PC-9 (cell line): ENCODE measurements around the gene PIK3R2. TPM values are rescaled to one million over a fixed set of nuclear protein-coding genes. Genes with fewer than 3 reads are reported as not detected.
A peak's percentile ranks its signal among the peaks of the same experiment; 100 is the strongest.

Experiments
- BruUV-seq: library from RNA; stranded (reverse); fragments of 400-500 nt; replicated peaks from 2 replicates; lab custom pipeline; 2021; lab: Mats Ljungman, UMichigan
- CTCF ChIA-PET: fragments of 300-600 bp; sonication (Branson Sonifier 250); formaldehyde crosslinking; loops from one replicate; lab custom pipeline; 2022; ENCODE audit warnings: antibody characterized with exemption; lab: Charles Lee
- POLR2A ChIA-PET: fragments of 300-600 bp; sonication (Branson Sonifier 250); formaldehyde crosslinking; loops from one replicate; lab custom pipeline; 2022; ENCODE audit warnings: antibody characterized with exemption; ENCODE audit not compliant: unreplicated experiment; lab: Charles Lee
- DNase-seq, 2 experiments: peaks; one replicate each; pipeline versions ENCODE4 v3.0.0 to v3.0.0-alpha.2; 2015 to 2022; ENCODE audit warnings: mixed read lengths in 1 of 2
- H2AFZ ChIP-seq: fragments of 200-600 bp; sonication (generic); 2 replicates; pipeline ENCODE4 v1.8.1; 2017; ENCODE audit warnings: antibody characterized with exemption
- H3F3A ChIP-seq: fragments of 200-600 bp; sonication (generic); 2 replicates; pipeline ENCODE4 v1.8.1; 2017; ENCODE audit warnings: antibody characterized with exemption, mild to moderate bottlenecking, low read depth; ENCODE audit not compliant: insufficient read depth
- H3K27ac ChIP-seq: fragments of 200-600 bp; sonication (generic); 2 replicates; pipeline ENCODE4 v1.6.1; 2016; ENCODE audit warnings: mixed run types
- H3K27me3 ChIP-seq: fragments of 200-600 bp; sonication (generic); 2 replicates; pipeline ENCODE4 v1.6.1; 2016; ENCODE audit warnings: low read depth, mixed run types; ENCODE audit not compliant: insufficient read depth
- H3K36me3 ChIP-seq: fragments of 200-600 bp; sonication (generic); 2 replicates; pipeline ENCODE4 v1.6.1; 2016; ENCODE audit warnings: low read depth, mixed run types
- H3K4me1 ChIP-seq: fragments of 200-600 bp; sonication (generic); replicated peaks from 2 replicates; pipeline ENCODE4 v1.6.1; 2016; ENCODE audit warnings: mixed run types; ENCODE audit not compliant: insufficient read depth
- H3K4me2 ChIP-seq: fragments of 200-600 bp; sonication (generic); 2 replicates; pipeline ENCODE4 v1.6.1; 2017; ENCODE audit warnings: mixed run types
- H3K4me3 ChIP-seq: fragments of 200-600 bp; sonication (generic); 2 replicates; pipeline ENCODE4 v1.6.1; 2016; ENCODE audit warnings: mixed run types
- H3K79me2 ChIP-seq: fragments of 200-600 bp; sonication (generic); 2 replicates; pipeline ENCODE4 v1.6.1; 2017; ENCODE audit warnings: low read depth, mixed run types
- H3K9me2 ChIP-seq: fragments of 200-600 bp; sonication (generic); 2 replicates; pipeline ENCODE4 v1.8.1; 2017; ENCODE audit warnings: mild to moderate bottlenecking; ENCODE audit not compliant: insufficient read depth
- H3K9me3 ChIP-seq: fragments of 200-600 bp; sonication (generic); 2 replicates; pipeline ENCODE4 v1.8.1; 2016; ENCODE audit warnings: low read depth; ENCODE audit not compliant: insufficient read depth
- H4K20me1 ChIP-seq: fragments of 200-600 bp; sonication (generic); 2 replicates; pipeline ENCODE4 v1.8.1; 2017; ENCODE audit not compliant: insufficient read depth
- CTCF ChIP-seq: fragments of 200-600 bp; sonication (generic); conservative IDR thresholded peaks from 2 replicates; pipeline ENCODE4 v1.6.1; 2017; ENCODE audit warnings: mixed run types, antibody characterized with exemption, mild to moderate bottlenecking, moderate library complexity
- EZH2 ChIP-seq: fragments of 200-600 bp; sonication (generic); IDR thresholded peaks from 2 replicates; pipeline ENCODE4 v1.8.0; 2017; ENCODE audit warnings: antibody characterized with exemption, low read depth
- intact Hi-C: fragments of 100-400 bp; cut with micrococcal nuclease; formaldehyde crosslinking; loops from one replicate; pipeline ENCODE4 v1.10.0; 2022; ENCODE audit not compliant: unreplicated experiment
- total RNA-seq: library from RNA; stranded (reverse); gene quantifications from 2 replicates; pipeline ENCODE4 v1.2.3, GENCODE V29; 2021

The PIK3R2 gene
- total RNA-seq, 1 experiment from 2014 or later: 61.8 TPM

GRCh38 chr19:18192673-18193387 is 39.9 kb downstream of the PIK3R2 start, which contains the start of gene MPV17L2:
MPV17L2 (plus strand) TSS chr19:18193218; CDS start chr19:18193282, 64 bp downstream.
- peaks cover 32% of the 10 kb centered on the region for H3F3A ChIP-seq
- DNase-seq: peak; percentile 99 to 100
- no peaks in the 10 kb centered on the region for H4K20me1 ChIP-seq
- peaks cover 16% of the 10 kb centered on the region for H3K4me1 ChIP-seq
- H3K9me3 ChIP-seq: no peaks in the 10 kb centered on the region
- peak within 1 kb of the TSS; percentile 86 for H2AFZ ChIP-seq
- no peaks in the 10 kb centered on the region for H3K36me3 ChIP-seq
- H3K9me2 ChIP-seq: no peaks in the 10 kb centered on the region
- CTCF ChIA-PET: interaction anchor here (0.5 to 2.0 kb wide), 5 partner anchors 21 to 129 kb away, joined by 3 to 7 read pairs (median 3); no protein-coding TSS in a partner anchor
- peak within 1 kb of the TSS; percentile 88 for H3K4me2 ChIP-seq
- TF ChIP-seq EZH2 (no peak), CTCF (no peak)
- intact Hi-C loops: loop anchor here (1.0 to 5.0 kb wide), 6 partner anchors 11 to 219 kb away; partner anchors contain the start of genes PGPEP1, PIK3R2 and RAB3A
- H3K4me3 ChIP-seq: peak within 1 kb of the TSS; percentile 90
- H3K27ac ChIP-seq: peak within 1 kb of the TSS; percentile 73
- POLR2A ChIA-PET: interaction anchor here (0.6 to 0.8 kb wide), 13 partner anchors 18 to 1629 kb away, joined by 3 to 8 read pairs (median 4); partner anchors contain the start of genes JUND, LSM4, RPL18A and ZNF506
- H3K79me2 ChIP-seq: peaks cover 12% of the 10 kb centered on the region
- no peaks in the 10 kb centered on the region for H3K27me3 ChIP-seq
- BruUV-seq: no TSS peak

- ChIA-PET POLR2A (interaction anchor here (0.6 to 0.7 kb wide), 5 partner anchors 17 to 711 kb away, joined by 3 to 8 read pairs (median 3); partner anchors contain the start of gene JUND), CTCF (interaction anchor here (0.6 to 2.0 kb wide), 4 partner anchors 20 to 128 kb away, joined by 3 to 7 read pairs (median 4); no protein-coding TSS in a partner anchor)
- H3K27me3 ChIP-seq: no peaks in the 10 kb centered on the region
- H3K9me3 ChIP-seq: no peaks in the 10 kb centered on the region
- H3K79me2 ChIP-seq: peaks cover 12% of the 10 kb centered on the region
- H3F3A ChIP-seq: peaks cover 32% of the 10 kb centered on the region
- BruUV-seq: no TSS peak
- H2AFZ ChIP-seq: peak overlapping the region; percentile 86
- peaks cover 16% of the 10 kb centered on the region for H3K4me1 ChIP-seq
- intact Hi-C loops: loop anchor here (2.0 to 5.0 kb wide), 4 partner anchors 41 to 219 kb away; partner anchors contain the start of genes PGPEP1 and PIK3R2
- TF ChIP-seq EZH2 (no peak), CTCF (no peak)
- H3K27ac ChIP-seq: peak overlapping the region; percentile 35
- H4K20me1 ChIP-seq: no peaks in the 10 kb centered on the region
- DNase-seq: no peak
- H3K9me2 ChIP-seq: no peaks in the 10 kb centered on the region
- H3K4me2 ChIP-seq: peak overlapping the region; percentile 79
- H3K36me3 ChIP-seq: no peaks in the 10 kb centered on the region
- H3K4me3 ChIP-seq: peak overlapping the region; percentile 90
Observed at GRCh38 chr19:18193388-18194180, 40.6 kb downstream of the PIK3R2 start.

- Histone ChIP-seq H3K9me3 (no peaks in the 10 kb centered on the region), H3F3A (peaks cover 32% of the 10 kb centered on the region), H3K27me3 (no peaks in the 10 kb centered on the region), H2AFZ (no peak overlapping the region), H3K27ac (no peak overlapping the region), H3K79me2 (peaks cover 12% of the 10 kb centered on the region), H4K20me1 (no peaks in the 10 kb centered on the region), H3K4me1 (peaks cover 16% of the 10 kb centered on the region), H3K4me3 (peak overlapping the region; percentile 90; the same call in 1 of the 2 replicates), H3K36me3 (no peaks in the 10 kb centered on the region), H3K4me2 (peak overlapping the region; percentile 79), H3K9me2 (no peaks in the 10 kb centered on the region)
- no peak for DNase-seq
- TSS peak; percentile 60 for BruUV-seq
- intact Hi-C loops: loop anchor here (5.0 kb wide), 3 partner anchors 58 to 218 kb away; partner anchors contain the start of gene PGPEP1
- POLR2A ChIA-PET: no interaction called here
- CTCF ChIA-PET: no interaction called here
- TF ChIP-seq EZH2 (no peak), CTCF (no peak)
Observed at GRCh38 chr19:18194181-18194530, 41.2 kb downstream of the PIK3R2 start.
